HEK293 (cell line): ENCODE measurements around the gene S100A16.

ENCODE experiments used
- ZBTB17 ChIP-seq: fragments of 450-650 bp; formaldehyde crosslinking; IDR thresholded peaks from 2 replicates; pipeline ENCODE4 v1.5.1; 2016; ENCODE audit warnings: missing biosample characterization, missing genetic modification characterization
- ZNF26 ChIP-seq: fragments of 450-650 bp; formaldehyde crosslinking; IDR thresholded peaks from 2 replicates; pipeline ENCODE4 v1.5.1; 2016; ENCODE audit warnings: missing biosample characterization, missing genetic modification characterization
- ZNF274 ChIP-seq, 2 experiments: fragments of 200-500 bp in 1 of 2; fragments of 450-650 bp in 1 of 2; sonication (Bioruptor generic) in 1 of 2; formaldehyde crosslinking in 1 of 2; IDR thresholded peaks; 2 replicates each; pipeline versions ENCODE4 v1.5.1 to v1.6.1; 2014 to 2016; ENCODE audit warnings: borderline replicate concordance in 1 of 2, inconsistent platforms in 1 of 2, low read length in 1 of 2, missing biosample characterization in 1 of 2, missing genetic modification characterization in 1 of 2
- ZNF610 ChIP-seq: fragments of 450-650 bp; formaldehyde crosslinking; IDR thresholded peaks from 2 replicates; pipeline ENCODE4 v1.5.1; 2016; ENCODE audit warnings: missing biosample characterization, missing genetic modification characterization, borderline replicate concordance
- TF ChIP-seq, protein P1 (sequence below): fragments of 450-650 bp; formaldehyde crosslinking; IDR thresholded peaks from 2 replicates; pipeline ENCODE4 v1.5.1; 2016; ENCODE audit warnings: missing biosample characterization, missing genetic modification characterization

DNA sequence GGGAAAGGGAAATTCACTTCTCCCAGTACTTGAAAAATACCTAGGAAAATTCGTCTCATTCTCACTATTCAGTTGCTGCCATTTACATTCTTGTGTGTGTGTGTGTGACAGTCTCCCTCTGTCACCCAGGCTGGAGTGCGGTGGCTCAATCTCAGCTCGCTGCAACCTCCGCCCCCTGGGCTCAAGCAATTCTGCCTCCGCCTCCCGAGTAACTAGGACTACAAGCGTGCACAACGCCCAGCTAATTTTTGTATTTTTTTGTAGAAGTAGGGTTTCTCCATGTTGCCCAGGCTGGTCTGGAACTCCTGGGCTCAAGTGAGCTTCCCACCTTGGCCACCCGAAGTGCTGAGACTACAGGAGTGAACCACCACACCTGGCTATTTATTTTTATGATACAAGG lies 46.7 kb upstream of the S100A16 start:
- TF ChIP-seq ZBTB17 (tag by site-specific recombination), result no peak
- no peak for TF ChIP-seq ZNF26 (tag by site-specific recombination)
- TF ChIP-seq, protein P1, sequence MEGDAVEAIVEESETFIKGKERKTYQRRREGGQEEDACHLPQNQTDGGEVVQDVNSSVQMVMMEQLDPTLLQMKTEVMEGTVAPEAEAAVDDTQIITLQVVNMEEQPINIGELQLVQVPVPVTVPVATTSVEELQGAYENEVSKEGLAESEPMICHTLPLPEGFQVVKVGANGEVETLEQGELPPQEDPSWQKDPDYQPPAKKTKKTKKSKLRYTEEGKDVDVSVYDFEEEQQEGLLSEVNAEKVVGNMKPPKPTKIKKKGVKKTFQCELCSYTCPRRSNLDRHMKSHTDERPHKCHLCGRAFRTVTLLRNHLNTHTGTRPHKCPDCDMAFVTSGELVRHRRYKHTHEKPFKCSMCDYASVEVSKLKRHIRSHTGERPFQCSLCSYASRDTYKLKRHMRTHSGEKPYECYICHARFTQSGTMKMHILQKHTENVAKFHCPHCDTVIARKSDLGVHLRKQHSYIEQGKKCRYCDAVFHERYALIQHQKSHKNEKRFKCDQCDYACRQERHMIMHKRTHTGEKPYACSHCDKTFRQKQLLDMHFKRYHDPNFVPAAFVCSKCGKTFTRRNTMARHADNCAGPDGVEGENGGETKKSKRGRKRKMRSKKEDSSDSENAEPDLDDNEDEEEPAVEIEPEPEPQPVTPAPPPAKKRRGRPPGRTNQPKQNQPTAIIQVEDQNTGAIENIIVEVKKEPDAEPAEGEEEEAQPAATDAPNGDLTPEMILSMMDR, result no peak
- TF ChIP-seq ZNF274 (IDR thresholded peaks at IDR 0.05; ENCODE audit: low read length), result no peak
- no peak for TF ChIP-seq ZNF274 (tag by site-specific recombination; IDR thresholded peaks at IDR 0.05; ENCODE audit: borderline replicate concordance)
- no peak for TF ChIP-seq ZNF610
